HL-60 (cell line): ENCODE measurements around the gene PAK5.

Experiments used
- CTCF ChIP-seq: IDR thresholded peaks from one replicate; pipeline ENCODE4 v1.5.1; 2011; ENCODE audit warnings: low read length, control low read depth, inconsistent platforms; ENCODE audit not compliant: insufficient read depth
- POLR2AphosphoS5 ChIP-seq: IDR thresholded peaks from 2 replicates; pipeline ENCODE4 v1.6.1; 2012; ENCODE audit warnings: low read depth
- REST ChIP-seq: IDR thresholded peaks from 2 replicates; pipeline ENCODE4 v1.6.1; 2012; ENCODE audit warnings: low read depth; ENCODE audit not compliant: insufficient replicate concordance

GRCh38 chr20:9518576-9519175 is 320.2 kb downstream of the PAK5 start:
- TF ChIP-seq CTCF (no peak), POLR2AphosphoS5 (no peak), REST (no peak)
